B cell (primary cell): ENCODE data around the gene MFAP2. TPM values are rescaled to one million over a fixed set of nuclear protein-coding genes. Genes with fewer than 3 reads are reported as not detected.

ENCODE experiments used
- ATAC-seq: fragments of 200-7000 bp; cut with Tn5 transposase; one replicate; pipeline ENCODE4 v1.10.0; 2021; ENCODE audit warnings: low read depth, mild to moderate bottlenecking, moderate number of reproducible peaks, moderate library complexity
- CTCF ChIA-PET: fragments of 350-600 bp; sonication (Branson Sonifier 250); formaldehyde crosslinking; loops from one replicate; lab custom pipeline; 2021; ENCODE audit warnings: antibody characterized with exemption, inconsistent platforms; lab: Charles Lee
- POLR2A ChIA-PET: fragments of 350-600 bp; sonication (Branson Sonifier 250); formaldehyde crosslinking; loops from one replicate; lab custom pipeline; 2021; ENCODE audit warnings: antibody characterized with exemption; lab: Charles Lee
- DNase-seq: peaks from one replicate; pipeline ENCODE4 v3.0.0; 2013
- H2AFZ ChIP-seq: 2 replicates; pipeline ENCODE4 v1.6.1; 2012; ENCODE audit warnings: mild to moderate bottlenecking, low read depth, low read length; ENCODE audit not compliant: insufficient read depth, poor library complexity, severe bottlenecking
- H3K27ac ChIP-seq, 2 donors: 1 replicate in 1 of 2; 2 replicates in 1 of 2; pipeline ENCODE4 v1.5.1; 2012 to 2013; ENCODE audit warnings: low read length in 2 of 2, mild to moderate bottlenecking in 2 of 2, moderate library complexity in 1 of 2
- H3K27me3 ChIP-seq, 4 experiments: fragments of 200-600 bp in 1 of 4; sonication (generic) in 1 of 4; replicated peaks in 1 of 4; 1 replicate in 2 of 4; 2 replicates in 2 of 4; pipeline versions ENCODE4 v1.6.1 to v1.7.0; 2013 to 2016; ENCODE audit warnings: low read length in 3 of 4, mild to moderate bottlenecking in 2 of 4, mixed read lengths in 1 of 4, moderate library complexity in 1 of 4; ENCODE audit not compliant: insufficient read depth in 4 of 4, control insufficient read depth in 3 of 4; ENCODE audit errors: control extremely low read depth in 1 of 4
- H3K36me3 ChIP-seq, 2 experiments: replicated peaks in 1 of 2; 1 replicate in 1 of 2; 2 replicates in 1 of 2; pipeline versions ENCODE4 v1.6.1 to v1.7.1; 2013; ENCODE audit warnings: low read length in 1 of 2; ENCODE audit not compliant: insufficient read depth in 2 of 2, control insufficient read depth in 1 of 2; ENCODE audit errors: control extremely low read depth in 1 of 2, extremely low read depth in 1 of 2
- H3K4me1 ChIP-seq, 2 donors: fragments of 200-600 bp in 1 of 2; sonication (generic) in 1 of 2; 1 replicate in 1 of 2; 2 replicates in 1 of 2; pipeline versions ENCODE4 v1.5.1 to v1.6.1; 2013 to 2017; ENCODE audit warnings: low read length in 2 of 2; ENCODE audit not compliant: control insufficient read depth in 2 of 2, insufficient read depth in 2 of 2
- H3K4me2 ChIP-seq: replicated peaks from 2 replicates; pipeline ENCODE3; 2012; ENCODE audit warnings: mild to moderate bottlenecking, low read depth, low read length; ENCODE audit not compliant: poor library complexity, severe bottlenecking
- H3K4me3 ChIP-seq, 5 experiments: fragments of 200-600 bp in 1 of 5; sonication (generic) in 1 of 5; 1 replicate in 3 of 5; 2 replicates in 2 of 5; pipeline versions ENCODE4 v1.5.1 to v1.7.0; 2011 to 2016; ENCODE audit warnings: low read length in 4 of 5, mild to moderate bottlenecking in 4 of 5, low read depth in 2 of 5, control low read depth in 1 of 5, moderate library complexity in 1 of 5; ENCODE audit not compliant: insufficient read depth in 1 of 5; ENCODE audit errors: control extremely low read depth in 1 of 5, extremely low read depth in 1 of 5
- H3K79me2 ChIP-seq: fragments of 200-600 bp; sonication (generic); one replicate; pipeline ENCODE4 v1.6.0; 2016; ENCODE audit warnings: low read length; ENCODE audit not compliant: control insufficient read depth, insufficient read depth
- H3K9ac ChIP-seq: fragments of 200-600 bp; sonication (generic); 2 replicates; pipeline ENCODE4 v1.6.1; 2017; ENCODE audit warnings: mild to moderate bottlenecking, low read length, moderate library complexity
- H3K9me3 ChIP-seq, 3 donors: one replicate each; pipeline versions ENCODE4 v1.6.1 to v1.7.1; 2013; ENCODE audit warnings: low read length in 2 of 3; ENCODE audit not compliant: control insufficient read depth in 2 of 3, insufficient read depth in 1 of 3; ENCODE audit errors: control extremely low read depth in 1 of 3
- H4K20me1 ChIP-seq: 2 replicates; pipeline ENCODE4 v1.6.0; 2012; ENCODE audit warnings: mild to moderate bottlenecking, low read length; ENCODE audit not compliant: insufficient read depth, control insufficient read depth, poor library complexity, severe bottlenecking
- H3K27ac Mint-ChIP-seq: one replicate; pipeline ENCODE4 v1.8.0; 2021; ENCODE audit warnings: mixed read lengths
- H3K27me3 Mint-ChIP-seq: one replicate; pipeline ENCODE4 v1.8.0; 2021; ENCODE audit warnings: mixed read lengths
- H3K4me1 Mint-ChIP-seq: one replicate; pipeline ENCODE4 v1.8.0; 2021; ENCODE audit warnings: mixed read lengths
- H3K4me3 Mint-ChIP-seq: one replicate; pipeline ENCODE4 v1.8.0; 2021; ENCODE audit warnings: mixed read lengths
- H3K9me3 Mint-ChIP-seq: one replicate; pipeline ENCODE4 v1.8.0; 2022; ENCODE audit warnings: mixed read lengths; ENCODE audit not compliant: insufficient read depth
- EZH2 ChIP-seq: IDR thresholded peaks from 2 replicates; pipeline ENCODE4 v1.6.1; 2012; ENCODE audit warnings: borderline replicate concordance, low read depth, mild to moderate bottlenecking, moderate library complexity, low read length; ENCODE audit not compliant: insufficient read depth, poor library complexity, severe bottlenecking
- WGBS: methylation state at CpG from one replicate; pipeline ENCODE4 v1.1.5; 2013; ENCODE audit warnings: missing lambda C conversion rate; ENCODE audit not compliant: insufficient coverage; 5-methylcytosine and 5-hydroxymethylcytosine counted together
- intact Hi-C: fragments of 100-400 bp; cut with micrococcal nuclease; formaldehyde crosslinking; loops from one replicate; pipeline ENCODE4 v1.10.0; 2022
- polyA minus RNA-seq: library from RNA; depleted of rRNA, polyadenylated mRNA; stranded (reverse); fragments of >200 nt; gene quantifications from 2 replicates; pipeline ENCODE4 v1.2.3, GENCODE V29; 2012
- polyA plus RNA-seq: library from polyadenylated mRNA; depleted of rRNA; stranded (reverse); fragments of >200 nt; gene quantifications from 2 replicates; pipeline ENCODE4 v1.2.3, GENCODE V29; 2012
- total RNA-seq, 2 donors: library from RNA; stranded (reverse); fragments of 120-200 nt in 1 of 2; gene quantifications; 1 replicate in 1 of 2; 2 replicates in 1 of 2; pipeline versions ENCODE4 v1.2.3 to v1.2.4, GENCODE V29; 2013 to 2022
- TF ChIP-seq, protein P1 (sequence below): fragments of 200-600 bp; IDR thresholded peaks from one replicate; pipeline ENCODE4 v1.8.0; 2022; ENCODE audit warnings: antibody characterized with exemption, mild to moderate bottlenecking

MFAP2 gene, protein sequence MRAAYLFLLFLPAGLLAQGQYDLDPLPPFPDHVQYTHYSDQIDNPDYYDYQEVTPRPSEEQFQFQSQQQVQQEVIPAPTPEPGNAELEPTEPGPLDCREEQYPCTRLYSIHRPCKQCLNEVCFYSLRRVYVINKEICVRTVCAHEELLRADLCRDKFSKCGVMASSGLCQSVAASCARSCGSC
- total RNA-seq (not detected in 2 replicates), polyA plus RNA-seq (not detected in 2 replicates), polyA minus RNA-seq (0.17 TPM in 1 of 2 replicates, not detected in the other)
- total RNA-seq (2013), result 0.77 TPM

DNA sequence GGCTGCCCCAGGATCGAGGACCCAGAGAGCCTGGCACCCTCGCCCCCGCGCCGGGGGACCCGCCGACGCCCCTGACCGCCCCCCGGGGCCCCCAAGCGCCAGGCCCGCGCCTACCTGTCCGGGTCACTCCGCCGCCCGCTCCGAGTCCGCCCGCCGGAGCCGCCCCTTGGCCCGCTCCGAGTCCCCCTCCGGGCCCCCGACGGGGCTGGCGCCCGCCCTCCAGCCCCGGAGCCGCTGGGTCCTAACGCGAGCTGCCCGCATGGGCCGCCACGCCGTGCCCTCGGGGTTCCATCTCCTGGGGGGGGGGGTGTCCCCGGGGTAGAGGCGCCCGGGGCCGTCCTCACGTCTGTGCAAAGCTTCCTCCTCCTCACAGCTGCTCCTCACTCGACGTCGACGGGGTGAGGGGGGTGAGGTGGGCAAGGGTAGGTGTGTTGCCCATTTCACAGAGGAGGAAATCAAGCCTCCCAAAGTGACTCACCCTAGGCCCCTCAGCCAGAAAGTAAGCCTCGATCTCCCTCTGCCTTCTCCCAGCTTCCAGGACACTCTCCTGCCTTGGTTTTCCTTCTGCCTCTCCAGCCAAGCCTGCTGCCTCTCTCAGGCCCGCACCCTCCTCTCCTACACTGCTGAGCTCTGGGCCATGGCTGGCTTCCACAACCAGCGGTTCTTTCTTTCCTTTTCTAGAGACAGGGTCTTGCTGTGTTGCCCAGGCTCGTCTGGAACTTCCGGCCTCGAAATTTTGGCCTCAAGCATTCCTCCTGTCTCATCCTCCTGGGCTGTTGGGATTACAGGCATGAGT lies at the start of gene MFAP2:
Gene MFAP2, minus strand, starts transcription at position 148 of the 796 bp plus-strand sequence. CDS start 2,347 bp downstream, outside the sequence.
- peaks cover 7 to 9% of the 10 kb centered on the region in 2 donors for H3K4me1 ChIP-seq
- peaks cover 20% of the 10 kb centered on the region for H3K27me3 Mint-ChIP-seq
- POLR2A ChIA-PET, result no interaction called here
- H3K9me3 Mint-ChIP-seq, result no peaks in the 10 kb centered on the region
- DNase-seq, result no peak
- H3K9me3 ChIP-seq, result peaks cover 0 to 4% (median 0%) of the 10 kb centered on the region in 3 donors
- peak within 1 kb of the TSS; percentile 49 for H2AFZ ChIP-seq
- peak within 1 kb of the TSS in 2 of 5 experiments; percentile 21 to 43 for H3K4me3 ChIP-seq
- H4K20me1 ChIP-seq, result no peaks in the 10 kb centered on the region
- H3K9ac ChIP-seq, result peak within 1 kb of the TSS; percentile 29
- no peak within 1 kb of the TSS for H3K27ac Mint-ChIP-seq
- no peak within 1 kb of the TSS for H3K27ac ChIP-seq
- intact Hi-C loops, result no loop called here
- H3K79me2 ChIP-seq, result no peaks in the 10 kb centered on the region
- peaks cover 11% of the 10 kb centered on the region for H3K4me1 Mint-ChIP-seq
- no peak for ATAC-seq
- peaks cover 0 to 3% of the 10 kb centered on the region in 2 experiments for H3K36me3 ChIP-seq
- CTCF ChIA-PET, result interaction anchor here (1.1 kb wide), 1 partner anchor 20 kb away, joined by 3 read pairs; no protein-coding TSS in a partner anchor
- WGBS, result 13% methylated on average over 44 of the region's 53 CpGs
- H3K27me3 ChIP-seq, result peaks cover 0 to 32% (median 6%) of the 10 kb centered on the region in 4 experiments
- peak within 1 kb of the TSS; percentile 77 for H3K4me3 Mint-ChIP-seq
- TF ChIP-seq, protein P1, sequence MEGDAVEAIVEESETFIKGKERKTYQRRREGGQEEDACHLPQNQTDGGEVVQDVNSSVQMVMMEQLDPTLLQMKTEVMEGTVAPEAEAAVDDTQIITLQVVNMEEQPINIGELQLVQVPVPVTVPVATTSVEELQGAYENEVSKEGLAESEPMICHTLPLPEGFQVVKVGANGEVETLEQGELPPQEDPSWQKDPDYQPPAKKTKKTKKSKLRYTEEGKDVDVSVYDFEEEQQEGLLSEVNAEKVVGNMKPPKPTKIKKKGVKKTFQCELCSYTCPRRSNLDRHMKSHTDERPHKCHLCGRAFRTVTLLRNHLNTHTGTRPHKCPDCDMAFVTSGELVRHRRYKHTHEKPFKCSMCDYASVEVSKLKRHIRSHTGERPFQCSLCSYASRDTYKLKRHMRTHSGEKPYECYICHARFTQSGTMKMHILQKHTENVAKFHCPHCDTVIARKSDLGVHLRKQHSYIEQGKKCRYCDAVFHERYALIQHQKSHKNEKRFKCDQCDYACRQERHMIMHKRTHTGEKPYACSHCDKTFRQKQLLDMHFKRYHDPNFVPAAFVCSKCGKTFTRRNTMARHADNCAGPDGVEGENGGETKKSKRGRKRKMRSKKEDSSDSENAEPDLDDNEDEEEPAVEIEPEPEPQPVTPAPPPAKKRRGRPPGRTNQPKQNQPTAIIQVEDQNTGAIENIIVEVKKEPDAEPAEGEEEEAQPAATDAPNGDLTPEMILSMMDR, result no peak
- TF ChIP-seq EZH2, result no peak
- peak within 1 kb of the TSS; percentile 73 for H3K4me2 ChIP-seq

DNA sequence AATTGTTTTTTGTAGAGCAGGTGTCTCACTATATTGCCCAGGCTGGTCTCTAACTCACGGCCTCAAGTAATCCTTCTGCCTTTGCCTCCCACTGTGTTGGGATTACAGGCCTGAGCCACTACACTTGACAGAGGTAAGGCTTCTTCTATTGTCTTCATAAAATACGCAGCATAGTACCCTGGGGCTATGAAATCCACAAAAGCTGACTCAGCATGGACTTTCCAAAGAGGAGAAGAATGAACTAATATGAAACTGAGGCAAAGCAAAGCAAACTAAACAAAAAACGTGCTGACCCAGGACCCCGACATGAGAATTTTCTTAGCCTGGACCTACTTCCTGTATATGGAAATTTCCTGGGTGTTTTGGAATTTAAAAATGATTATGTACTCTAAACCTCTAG lies 49.8 kb upstream of the MFAP2 start:
- Histone ChIP-seq H3K79me2 (peaks cover 6% of the 10 kb centered on the region), H3K9me3 (no peaks in the 10 kb centered on the region), H3K36me3 (peaks cover 15 to 67% of the 10 kb centered on the region in 2 experiments), H3K9ac (no peak overlapping the region), H3K4me2 (no peak overlapping the region), H4K20me1 (peaks cover 17% of the 10 kb centered on the region), H2AFZ (no peak overlapping the region), H3K4me3 (no peak overlapping the region), H3K4me1 (no peaks in the 10 kb centered on the region), H3K27me3 (no peaks in the 10 kb centered on the region), H3K27ac (no peak overlapping the region)
- no peak overlapping the region for H3K27ac Mint-ChIP-seq
- DNase-seq (no peak), ATAC-seq (no peak)
- H3K27me3 Mint-ChIP-seq, result no peaks in the 10 kb centered on the region
- no peaks in the 10 kb centered on the region for H3K4me1 Mint-ChIP-seq
- ChIA-PET POLR2A (no interaction called here), CTCF (interaction anchor here (0.6 kb wide), 1 partner anchor 466 kb away, joined by 3 read pairs; no protein-coding TSS in a partner anchor)
- no peak for TF ChIP-seq EZH2
- no peak overlapping the region for H3K4me3 Mint-ChIP-seq
- no peaks in the 10 kb centered on the region for H3K9me3 Mint-ChIP-seq
- 100% methylated on average over 2 of the region's 4 CpGs for WGBS
- intact Hi-C loops, result no loop called here
